GM23248 (cell line): ENCODE measurements around the gene ASB17. TPM values are rescaled to one million over a fixed set of nuclear protein-coding genes. Genes with fewer than 3 reads are reported as not detected.
"Not testable (repeated sequence)": the region's sequence is repeated elsewhere in the genome, so short reads cannot be mapped to it uniquely, and the experiment has no call there.

Experiments
- DNase-seq: peaks from one replicate; pipeline ENCODE4 v3.0.0-alpha.2; 2015
- H2AFZ ChIP-seq: fragments of 200-600 bp; sonication (generic); 2 replicates; pipeline ENCODE4 v1.6.1; 2016; ENCODE audit warnings: antibody characterized with exemption
- H3F3A ChIP-seq: fragments of 200-600 bp; sonication (generic); 2 replicates; pipeline ENCODE4 v1.6.1; 2016; ENCODE audit warnings: mild to moderate bottlenecking, antibody characterized with exemption, mixed run types; ENCODE audit not compliant: insufficient read depth
- H3K27ac ChIP-seq: fragments of 200-600 bp; sonication (generic); 2 replicates; pipeline ENCODE4 v1.5.1; 2016; ENCODE audit warnings: mild to moderate bottlenecking
- H3K27me3 ChIP-seq: fragments of 200-600 bp; sonication (generic); replicated peaks from 2 replicates; pipeline ENCODE4 v1.6.1; 2016; ENCODE audit warnings: mild to moderate bottlenecking; ENCODE audit not compliant: insufficient read depth
- H3K36me3 ChIP-seq: fragments of 200-600 bp; sonication (generic); 2 replicates; pipeline ENCODE4 v1.6.1; 2016; ENCODE audit warnings: low read depth, mild to moderate bottlenecking
- H3K4me1 ChIP-seq: fragments of 200-600 bp; sonication (generic); 2 replicates; pipeline ENCODE4 v1.6.1; 2016; ENCODE audit warnings: mild to moderate bottlenecking; ENCODE audit not compliant: insufficient read depth
- H3K4me2 ChIP-seq: fragments of 200-600 bp; sonication (generic); one replicate; pipeline ENCODE4 v1.6.1; 2016; ENCODE audit warnings: mild to moderate bottlenecking; ENCODE audit not compliant: unreplicated experiment
- H3K4me3 ChIP-seq: fragments of 200-600 bp; sonication (generic); 2 replicates; pipeline ENCODE4 v1.5.1; 2016; ENCODE audit warnings: mild to moderate bottlenecking
- H3K79me2 ChIP-seq: fragments of 200-600 bp; sonication (generic); 2 replicates; pipeline ENCODE4 v1.6.1; 2016; ENCODE audit warnings: mild to moderate bottlenecking; ENCODE audit not compliant: insufficient read depth
- H3K9ac ChIP-seq: fragments of 200-600 bp; sonication (generic); 2 replicates; pipeline ENCODE4 v1.6.1; 2016; ENCODE audit warnings: mild to moderate bottlenecking
- H3K9me2 ChIP-seq: fragments of 200-600 bp; sonication (generic); 2 replicates; pipeline ENCODE4 v1.6.1; 2016; ENCODE audit warnings: mixed run types, mild to moderate bottlenecking, moderate library complexity; ENCODE audit not compliant: insufficient read depth
- H3K9me3 ChIP-seq: fragments of 200-600 bp; sonication (generic); one replicate; pipeline ENCODE4 v1.6.1; 2017; ENCODE audit warnings: low read depth
- H4K20me1 ChIP-seq: fragments of 200-600 bp; sonication (generic); 2 replicates; pipeline ENCODE4 v1.6.0; 2016; ENCODE audit not compliant: insufficient read depth
- EZH2 ChIP-seq: fragments of 200-600 bp; sonication (generic); IDR thresholded peaks from 2 replicates; pipeline ENCODE4 v1.6.1; 2018; ENCODE audit warnings: antibody characterized with exemption, mild to moderate bottlenecking; ENCODE audit not compliant: insufficient read depth, poor library complexity, severe bottlenecking
- EZH2phosphoT487 ChIP-seq: fragments of 200-600 bp; sonication (generic); IDR thresholded peaks from 2 replicates; pipeline ENCODE4 v1.6.1; 2018; ENCODE audit warnings: antibody characterized with exemption, moderate library complexity, mild to moderate bottlenecking, low read depth; ENCODE audit not compliant: insufficient read depth
- WGBS, 2 experiments: methylation state at CpG; one replicate each; pipeline ENCODE4 v1.1.6; 2015 to 2017; ENCODE audit warnings: low lambda C conversion rate in 2 of 2, low coverage in 1 of 2; ENCODE audit errors: missing lambda C conversion rate in 2 of 2; 5-methylcytosine and 5-hydroxymethylcytosine counted together
- in situ Hi-C: fragments of 300-500 bp; cut with MboI; formaldehyde crosslinking; loops from 2 replicates; pipeline ENCODE4 v1.15.0; 2020
- polyA plus RNA-seq: library from polyadenylated mRNA; unstranded; fragments of >200 nt; fragmentation: Nextera tagmentation; extraction: Ambion mirVana; gene quantifications from 2 replicates; pipeline ENCODE4 v1.2.1, GENCODE V29; 2016
- total RNA-seq: library from RNA; depleted of rRNA; stranded (reverse); fragments of >200 nt; shearing (Covaris generic); gene quantifications from 2 replicates; pipeline ENCODE4 v1.2.3, GENCODE V29; 2014

Gene ASB17
- total and polyA plus RNA-seq, 2 experiments from 2014 or later = not detected

DNA sequence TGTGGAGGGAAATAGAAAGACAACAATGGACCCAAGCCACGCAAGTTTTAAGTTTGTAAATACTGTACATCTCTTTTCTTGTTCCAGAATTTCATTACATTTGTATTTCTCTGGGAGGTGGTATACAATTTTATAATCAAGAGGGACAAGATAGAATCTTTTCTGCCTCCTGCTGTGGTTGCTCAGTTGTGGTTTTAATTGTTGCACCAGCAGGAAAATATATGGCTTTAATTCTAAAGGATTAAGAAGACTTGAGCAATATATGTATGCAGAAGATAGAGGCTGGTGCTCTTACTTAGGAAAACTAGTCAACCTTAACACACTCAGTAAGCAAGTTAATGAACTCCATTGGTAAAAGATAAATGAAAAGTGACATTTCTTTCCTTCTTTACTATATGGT lies 19.8 kb upstream of the ASB17 start:
- Histone ChIP-seq H4K20me1 (no peaks in the 10 kb centered on the region), H3K4me2 (no peak overlapping the region), H2AFZ (no peak overlapping the region), H3K27ac (no peak overlapping the region), H3K27me3 (no peaks in the 10 kb centered on the region), H3K4me1 (no peaks in the 10 kb centered on the region), H3K9me2 (no peaks in the 10 kb centered on the region), H3F3A (no peaks in the 10 kb centered on the region), H3K9me3 (no peaks in the 10 kb centered on the region), H3K36me3 (no peaks in the 10 kb centered on the region), H3K9ac (no peak overlapping the region), H3K4me3 (no peak overlapping the region), H3K79me2 (no peaks in the 10 kb centered on the region)
- no peak for DNase-seq
- in situ Hi-C loops = no loop called here
- TF ChIP-seq EZH2 = no peak
- TF ChIP-seq EZH2phosphoT487 = no peak
- 31 to 33% methylated on average over 1 of the region's 1 CpG for WGBS, 2 experiments

GRCh38 chr1:75950176-75950575 lies 18.0 kb upstream of the ASB17 start:
- no peak for DNase-seq
- Histone ChIP-seq H3F3A (no peaks in the 10 kb centered on the region), H3K36me3 (no peaks in the 10 kb centered on the region), H3K4me3 (no peak overlapping the region), H3K27me3 (no peaks in the 10 kb centered on the region), H3K27ac (no peak overlapping the region), H2AFZ (no peak overlapping the region), H3K9me3 (no peaks in the 10 kb centered on the region), H3K9me2 (no peaks in the 10 kb centered on the region), H3K79me2 (no peaks in the 10 kb centered on the region), H3K4me1 (no peaks in the 10 kb centered on the region), H3K9ac (no peak overlapping the region), H4K20me1 (no peaks in the 10 kb centered on the region), H3K4me2 (no peak overlapping the region)
- TF ChIP-seq EZH2 (no peak), EZH2phosphoT487 (no peak)
- WGBS, 2 experiments = 48 to 50% methylated on average over 3 of the region's 3 CpGs
- in situ Hi-C loops = no loop called here

GRCh38 chr1:75943037-75943436 lies 10.8 kb upstream of the ASB17 start:
- 29 to 39% methylated on average over 4 of the region's 4 CpGs for WGBS, 2 experiments

DNA sequence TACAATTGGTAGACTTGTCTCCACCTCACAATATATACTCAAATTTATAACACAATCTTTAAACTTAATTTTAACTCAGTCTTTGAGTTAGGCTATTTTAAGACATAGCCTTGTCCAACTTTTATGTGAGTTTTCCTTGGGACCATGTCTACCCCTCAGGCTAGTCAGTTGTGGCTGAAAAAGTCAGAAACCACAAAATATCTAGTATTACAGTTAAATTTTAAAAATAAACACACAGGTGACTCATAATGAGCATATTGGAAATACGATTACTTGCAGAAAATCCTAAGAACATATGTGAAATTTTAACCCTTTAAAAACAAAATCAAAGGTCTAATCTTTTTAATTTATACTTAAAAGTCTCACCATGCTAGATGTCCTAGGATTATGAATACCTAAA lies 4.8 kb upstream of the ASB17 start:
- WGBS, 2 experiments = 0% methylated on average over 1 of the region's 1 CpG
- H3K4me2 ChIP-seq = no peak overlapping the region
- no peaks in the 10 kb centered on the region for H4K20me1 ChIP-seq
- no peaks in the 10 kb centered on the region for H3K27me3 ChIP-seq
- no peaks in the 10 kb centered on the region for H3K36me3 ChIP-seq
- H3K4me1 ChIP-seq = peaks cover 6% of the 10 kb centered on the region
- H3K79me2 ChIP-seq = no peaks in the 10 kb centered on the region
- no peak overlapping the region for H2AFZ ChIP-seq
- H3K9me2 ChIP-seq = no peaks in the 10 kb centered on the region
- H3K4me3 ChIP-seq = no peak overlapping the region
- in situ Hi-C loops = no loop called here
- no peak overlapping the region for H3K27ac ChIP-seq
- TF ChIP-seq EZH2 (no peak), EZH2phosphoT487 (no peak)
- H3K9me3 ChIP-seq = no peaks in the 10 kb centered on the region
- H3F3A ChIP-seq = no peaks in the 10 kb centered on the region
- H3K9ac ChIP-seq = no peak overlapping the region
- DNase-seq = peak; percentile 45

More at GRCh38 chr1:75943037-75943436, 10.8 kb upstream of the ASB17 start:
- H3K27ac ChIP-seq, H3K9ac ChIP-seq, H3K9me3 ChIP-seq, H3K27me3 ChIP-seq, H3K36me3 ChIP-seq, DNase-seq, H3K4me3 ChIP-seq, H3K9me2 ChIP-seq, H3K4me2 ChIP-seq, in situ Hi-C loops, H3K4me1 ChIP-seq, H4K20me1 ChIP-seq, H3K79me2 ChIP-seq, H3F3A ChIP-seq, H2AFZ ChIP-seq: not testable (repeated sequence)

DNA sequence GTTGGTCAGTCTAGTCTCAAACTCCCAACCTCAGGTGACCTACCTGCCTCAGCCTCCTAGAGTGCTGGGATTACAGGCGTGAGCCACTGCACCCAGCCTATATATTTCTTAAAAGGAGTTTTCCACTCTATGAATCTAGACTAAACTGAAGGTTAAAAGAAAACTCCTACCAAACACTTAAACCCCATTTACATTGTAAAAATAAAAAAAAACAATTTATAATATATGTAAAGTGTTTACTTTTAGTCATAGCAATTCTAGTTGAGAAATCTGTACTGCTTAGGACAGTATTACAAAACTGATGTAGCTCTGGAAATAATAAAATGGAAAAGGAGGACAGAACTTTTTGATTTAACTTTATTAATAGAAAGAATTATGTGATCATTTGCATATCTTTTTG lies 9.5 kb downstream of the ASB17 start:
- H3K79me2 ChIP-seq = no peaks in the 10 kb centered on the region
- H3K4me3 ChIP-seq = no peak overlapping the region
- H3K4me1 ChIP-seq = no peaks in the 10 kb centered on the region
- H3K9me2 ChIP-seq = no peaks in the 10 kb centered on the region
- DNase-seq = no peak
- no peak overlapping the region for H3K27ac ChIP-seq
- no peaks in the 10 kb centered on the region for H3K9me3 ChIP-seq
- H3F3A ChIP-seq = no peaks in the 10 kb centered on the region
- WGBS, 2 experiments = 63 to 70% methylated on average over 1 of the region's 1 CpG
- H3K9ac ChIP-seq = no peak overlapping the region
- TF ChIP-seq EZH2phosphoT487 (no peak), EZH2 (no peak)
- H3K4me2 ChIP-seq = no peak overlapping the region
- in situ Hi-C loops = no loop called here
- no peaks in the 10 kb centered on the region for H3K27me3 ChIP-seq
- H4K20me1 ChIP-seq = no peaks in the 10 kb centered on the region
- H3K36me3 ChIP-seq = no peaks in the 10 kb centered on the region
- no peak overlapping the region for H2AFZ ChIP-seq
